ENCODE data around the gene SIVA1.

The SIVA1 gene, protein sequence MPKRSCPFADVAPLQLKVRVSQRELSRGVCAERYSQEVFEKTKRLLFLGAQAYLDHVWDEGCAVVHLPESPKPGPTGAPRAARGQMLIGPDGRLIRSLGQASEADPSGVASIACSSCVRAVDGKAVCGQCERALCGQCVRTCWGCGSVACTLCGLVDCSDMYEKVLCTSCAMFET

DNA sequence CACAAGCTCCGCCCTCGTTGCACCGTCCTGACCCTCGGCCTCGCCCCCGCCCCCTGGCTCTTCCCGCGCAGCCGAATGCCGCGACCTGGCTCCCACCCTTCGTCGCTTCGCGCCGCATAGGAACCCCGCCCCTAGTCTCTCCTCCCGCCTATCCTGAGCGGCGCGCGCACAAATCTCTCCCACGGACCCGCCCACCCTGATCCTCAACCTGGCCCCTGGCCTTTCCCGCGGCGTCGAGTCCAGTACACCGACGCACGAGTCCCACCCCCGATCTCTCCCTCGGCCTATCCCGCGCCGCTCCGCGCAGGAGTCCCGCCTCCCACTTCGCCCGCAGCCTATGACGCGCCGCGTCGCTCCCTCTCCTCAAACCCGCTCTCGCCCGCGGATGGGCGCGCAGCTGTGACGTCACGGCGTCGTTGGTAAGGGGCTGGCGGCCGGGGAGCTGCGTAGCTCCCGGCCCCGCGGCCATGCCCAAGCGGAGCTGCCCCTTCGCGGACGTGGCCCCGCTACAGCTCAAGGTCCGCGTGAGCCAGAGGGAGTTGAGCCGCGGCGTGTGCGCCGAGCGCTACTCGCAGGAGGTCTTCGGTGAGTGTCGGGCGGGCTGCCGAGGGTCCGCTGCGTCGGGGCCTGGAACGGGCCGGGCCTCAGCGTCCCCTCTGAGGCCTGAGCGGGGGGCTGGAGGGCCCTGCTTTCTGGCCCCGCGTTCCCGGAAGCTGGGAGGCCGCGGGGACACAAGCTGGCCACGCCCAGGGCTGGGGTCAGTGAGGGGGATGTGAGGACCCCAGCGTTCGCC, at the start of gene SIVA1:
Gene SIVA1, plus strand, starts transcription at position 413 of the 793 bp plus-strand sequence. Its CDS starts 55 bp downstream, at position 468.
- DNase-seq: peak; percentile 100

DNA sequence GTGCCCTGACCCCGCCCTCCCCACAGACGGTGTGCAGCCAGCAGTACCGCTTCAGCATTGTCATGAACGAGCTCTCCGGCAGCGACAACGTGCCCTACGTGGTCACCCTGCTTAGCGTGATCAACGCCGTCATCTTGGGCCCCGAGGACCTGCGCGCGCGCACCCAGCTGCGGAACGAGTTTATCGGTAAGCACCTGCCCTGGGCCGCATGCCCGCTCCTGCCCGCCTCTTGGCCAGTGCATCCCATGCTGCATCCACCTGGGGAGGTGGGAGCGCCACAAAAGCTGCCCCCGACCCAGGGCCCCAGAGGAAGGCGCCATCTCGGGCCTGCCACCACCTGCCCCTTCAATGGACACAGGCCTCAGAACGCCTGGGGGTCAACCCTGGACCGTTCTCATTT, 49.7 kb upstream of the SIVA1 start:
- no peak for DNase-seq

DNA sequence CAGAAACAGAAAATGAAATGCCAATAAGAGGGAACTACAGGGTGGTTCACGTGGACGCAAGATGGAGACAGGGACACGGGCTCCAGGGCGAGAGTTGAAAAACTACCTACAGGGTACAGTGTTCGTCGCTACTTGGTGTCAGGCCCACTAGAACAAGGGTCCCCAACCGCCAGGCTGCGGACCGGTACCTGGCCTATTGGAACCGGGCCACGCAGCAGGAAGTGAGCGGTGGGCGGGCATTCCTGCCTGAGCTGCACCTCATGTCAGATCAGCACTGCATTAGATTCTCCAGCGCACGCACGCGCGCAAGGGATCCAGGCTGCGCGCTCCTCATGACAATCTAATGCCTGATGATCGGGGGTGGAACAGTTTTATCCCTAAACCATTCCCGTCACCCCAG, 48.7 kb upstream of the SIVA1 start:
- DNase-seq: no peak

DNA sequence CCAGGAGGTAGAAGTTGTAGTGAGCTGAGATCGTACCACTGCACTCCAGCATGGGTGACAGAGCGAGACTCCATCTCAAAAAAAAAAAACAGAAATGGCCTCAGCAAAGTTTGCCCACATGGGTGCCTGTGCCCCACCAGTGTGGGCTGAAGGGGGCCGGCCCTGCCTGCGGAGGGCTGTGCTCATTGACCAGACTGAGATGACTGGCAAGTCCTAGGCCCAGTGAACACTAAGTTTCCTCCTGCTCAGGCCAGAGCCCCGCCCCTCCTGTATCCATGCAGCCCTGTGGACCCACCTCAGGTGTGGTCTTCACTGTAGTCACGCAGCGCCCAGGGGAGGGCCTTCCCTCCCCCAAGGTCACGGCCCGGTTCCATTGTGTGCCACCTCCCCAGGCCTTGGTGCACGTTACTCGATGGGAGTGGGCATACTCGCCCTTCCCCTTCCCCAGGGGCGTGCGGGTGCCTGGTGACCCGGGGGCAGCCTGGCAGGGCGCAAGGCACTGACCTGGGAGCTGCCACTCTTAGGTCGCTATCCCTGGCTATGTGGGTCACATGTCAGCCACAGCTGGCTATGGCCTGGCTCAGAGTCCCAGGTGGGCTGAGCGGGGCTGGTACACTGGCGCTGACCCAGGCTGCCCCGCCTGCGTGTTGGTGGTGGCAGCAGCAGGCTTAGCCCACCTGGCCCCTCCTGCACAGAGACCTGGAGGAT, 47.5 kb upstream of the SIVA1 start:
- no peak for DNase-seq

DNA sequence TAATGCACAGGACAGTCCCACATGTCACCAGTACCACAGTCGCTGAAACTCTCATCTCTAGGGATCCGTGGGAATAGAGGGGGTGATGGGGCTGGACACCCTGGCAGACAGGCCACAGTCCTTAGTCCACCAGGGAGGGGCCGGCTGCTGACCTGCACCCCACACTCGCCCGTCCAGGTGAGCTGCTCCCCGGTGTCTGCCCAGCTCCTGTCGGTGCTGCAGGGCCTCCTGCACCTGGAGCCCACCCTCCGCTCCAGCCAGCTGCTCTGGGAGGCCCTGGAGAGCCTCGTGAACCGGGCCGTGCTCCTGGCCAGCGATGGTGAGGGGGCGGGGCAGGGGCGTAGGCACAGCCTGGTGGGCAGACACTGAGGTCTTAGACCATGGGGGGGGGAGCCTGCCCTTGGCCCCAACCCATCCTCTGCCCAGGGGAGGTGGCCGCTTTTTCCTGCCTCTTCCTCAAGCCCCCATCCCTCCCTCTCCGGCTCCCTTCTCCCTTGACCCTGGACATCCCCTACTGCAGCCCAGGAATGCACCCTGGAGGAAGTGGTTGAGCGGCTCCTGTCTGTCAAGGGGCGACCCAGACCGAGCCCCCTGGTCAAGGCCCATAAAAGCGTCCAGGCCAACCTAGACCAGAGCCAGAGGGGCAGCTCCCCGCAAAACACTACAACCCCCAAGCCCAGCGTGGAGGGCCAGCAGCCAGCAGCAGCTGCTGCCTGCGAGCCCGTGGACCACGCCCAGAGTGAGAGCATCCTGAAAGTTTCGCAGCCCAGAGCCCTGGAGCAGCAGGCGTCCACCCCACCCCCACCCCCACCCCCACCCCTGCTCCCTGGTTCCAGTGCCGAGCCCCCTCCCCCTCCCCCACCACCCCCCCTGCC, 46.0 kb upstream of the SIVA1 start:
- no peak for DNase-seq

DNA sequence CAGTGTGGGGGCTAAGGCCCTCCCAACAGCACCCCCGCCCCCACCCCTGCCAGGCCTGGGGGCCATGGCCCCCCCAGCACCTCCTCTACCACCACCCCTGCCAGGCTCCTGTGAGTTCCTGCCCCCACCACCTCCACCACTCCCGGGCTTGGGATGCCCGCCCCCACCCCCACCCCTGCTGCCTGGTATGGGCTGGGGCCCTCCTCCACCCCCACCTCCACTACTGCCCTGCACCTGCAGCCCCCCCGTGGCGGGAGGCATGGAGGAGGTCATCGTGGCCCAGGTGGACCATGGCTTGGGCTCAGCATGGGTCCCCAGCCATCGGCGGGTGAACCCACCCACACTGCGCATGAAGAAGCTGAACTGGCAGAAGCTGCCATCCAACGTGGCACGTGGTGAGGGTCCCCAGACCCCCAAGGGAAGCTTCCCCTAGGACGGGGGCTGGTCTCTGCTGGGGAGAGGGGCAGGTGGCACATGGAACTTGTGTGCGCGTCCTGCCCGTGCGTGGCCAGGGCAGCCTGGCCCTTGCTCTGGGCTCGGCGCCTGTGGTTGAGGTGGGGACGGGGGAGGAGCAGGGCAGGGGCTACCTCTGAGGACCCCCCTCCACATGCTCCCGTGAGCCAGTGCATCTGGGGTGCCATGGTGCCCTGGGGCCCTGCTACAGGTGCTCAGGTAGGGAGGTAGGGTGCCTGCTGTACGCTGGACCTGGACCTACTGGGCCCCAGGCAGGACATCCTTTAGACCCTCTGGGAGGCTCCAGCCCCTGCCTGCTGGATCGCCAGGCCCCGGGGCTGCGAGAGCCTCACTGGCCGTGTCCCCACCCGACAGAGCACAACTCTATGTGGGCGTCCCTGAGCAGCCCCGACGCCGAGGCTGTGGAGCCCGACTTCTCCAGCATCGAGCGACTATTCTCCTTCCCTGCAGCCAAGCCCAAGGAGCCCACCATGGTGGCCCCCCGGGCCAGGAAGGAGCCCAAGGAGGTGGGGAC, 45.0 kb upstream of the SIVA1 start:
- no peak for DNase-seq

DNA sequence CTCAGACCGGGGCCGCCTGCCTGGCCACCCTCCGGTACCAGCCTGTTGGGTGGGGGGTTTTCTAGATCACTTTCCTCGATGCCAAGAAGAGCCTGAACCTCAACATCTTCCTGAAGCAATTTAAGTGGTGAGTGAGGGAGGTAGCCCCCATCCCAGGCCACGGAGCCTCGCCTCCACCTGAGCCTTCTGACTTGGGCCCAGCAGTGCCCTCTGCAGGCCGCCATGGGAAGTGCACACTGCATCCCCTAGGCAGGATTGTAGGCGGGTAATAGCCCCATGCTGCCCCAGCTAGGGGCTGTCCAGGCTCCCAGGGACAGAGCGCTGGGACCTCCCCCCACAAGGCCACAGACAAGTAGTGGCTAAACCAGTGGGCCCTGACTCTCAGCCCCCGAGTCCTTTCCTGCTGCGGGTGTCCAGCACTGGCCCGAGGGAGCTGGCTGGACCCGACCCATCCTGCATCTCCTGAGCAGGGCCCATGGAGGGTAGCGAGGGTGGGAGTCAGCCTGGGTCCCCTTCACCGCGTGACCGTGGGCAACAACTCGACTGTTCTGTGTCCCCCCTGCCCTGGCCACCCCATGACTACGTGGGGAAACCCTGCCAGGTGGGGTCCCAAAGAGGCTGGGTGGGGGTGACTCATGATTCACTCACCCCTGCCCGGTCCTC, 44.2 kb upstream of the SIVA1 start:
- DNase-seq: peak; percentile 80

DNA sequence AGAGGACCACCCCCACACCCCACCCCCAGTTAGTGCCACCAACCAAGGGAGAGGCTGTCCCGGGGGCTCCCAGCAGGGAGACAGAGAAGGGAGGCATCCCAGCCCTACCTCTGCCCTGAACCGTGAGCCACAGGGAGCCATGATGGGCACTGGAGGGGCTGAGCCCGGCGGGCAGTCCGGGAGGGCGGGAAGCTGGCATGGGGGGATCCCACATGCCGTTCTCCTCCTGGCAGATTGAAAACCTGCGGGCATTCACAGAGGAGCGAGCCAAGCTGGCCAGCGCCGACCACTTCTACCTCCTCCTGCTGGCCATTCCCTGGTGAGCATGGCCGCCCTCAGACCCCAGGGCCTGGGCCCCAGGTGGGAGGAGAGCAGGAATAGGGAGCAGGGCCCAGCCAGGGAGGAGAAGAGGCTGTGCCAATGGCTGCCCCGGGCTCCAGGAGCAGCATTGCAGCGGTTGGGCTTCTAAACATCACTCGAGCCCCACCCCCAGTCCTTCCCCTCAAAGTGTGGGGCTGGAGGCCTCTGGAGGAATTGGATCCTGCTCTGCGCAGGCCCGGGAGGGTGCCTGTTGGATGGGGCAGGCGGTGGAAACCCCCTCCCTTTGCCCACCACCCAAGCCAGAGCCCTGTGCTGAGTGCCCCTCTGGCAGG, 43.4 kb upstream of the SIVA1 start:
- no peak for DNase-seq

DNA sequence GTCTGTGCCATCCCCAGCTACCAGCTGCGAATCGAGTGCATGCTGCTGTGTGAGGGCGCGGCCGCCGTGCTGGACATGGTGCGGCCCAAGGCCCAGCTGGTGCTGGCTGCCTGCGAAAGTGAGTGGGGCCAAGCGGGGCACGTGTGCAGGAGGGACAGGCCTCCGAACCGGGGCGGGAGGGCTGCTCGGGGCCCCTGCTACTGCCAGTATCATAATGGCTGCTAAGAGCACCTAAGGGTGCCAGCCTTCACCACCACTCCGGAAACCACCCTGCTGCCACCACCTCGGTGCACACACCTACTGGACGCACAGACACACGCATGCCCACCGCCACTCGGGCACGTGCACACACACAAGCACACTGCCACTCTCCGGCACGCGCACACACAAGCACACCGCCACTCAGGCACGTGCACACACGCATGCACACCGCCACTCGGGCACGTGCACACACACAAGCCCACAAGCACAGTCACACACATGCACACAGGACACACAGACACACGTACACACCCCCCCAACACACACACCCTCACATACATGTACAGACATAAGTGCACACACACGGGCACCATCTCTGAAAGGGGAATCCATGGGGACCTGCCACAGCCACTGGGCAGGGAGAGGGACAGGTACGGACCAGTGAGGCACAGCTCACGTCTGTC, 42.7 kb upstream of the SIVA1 start:
- DNase-seq: no peak

DNA sequence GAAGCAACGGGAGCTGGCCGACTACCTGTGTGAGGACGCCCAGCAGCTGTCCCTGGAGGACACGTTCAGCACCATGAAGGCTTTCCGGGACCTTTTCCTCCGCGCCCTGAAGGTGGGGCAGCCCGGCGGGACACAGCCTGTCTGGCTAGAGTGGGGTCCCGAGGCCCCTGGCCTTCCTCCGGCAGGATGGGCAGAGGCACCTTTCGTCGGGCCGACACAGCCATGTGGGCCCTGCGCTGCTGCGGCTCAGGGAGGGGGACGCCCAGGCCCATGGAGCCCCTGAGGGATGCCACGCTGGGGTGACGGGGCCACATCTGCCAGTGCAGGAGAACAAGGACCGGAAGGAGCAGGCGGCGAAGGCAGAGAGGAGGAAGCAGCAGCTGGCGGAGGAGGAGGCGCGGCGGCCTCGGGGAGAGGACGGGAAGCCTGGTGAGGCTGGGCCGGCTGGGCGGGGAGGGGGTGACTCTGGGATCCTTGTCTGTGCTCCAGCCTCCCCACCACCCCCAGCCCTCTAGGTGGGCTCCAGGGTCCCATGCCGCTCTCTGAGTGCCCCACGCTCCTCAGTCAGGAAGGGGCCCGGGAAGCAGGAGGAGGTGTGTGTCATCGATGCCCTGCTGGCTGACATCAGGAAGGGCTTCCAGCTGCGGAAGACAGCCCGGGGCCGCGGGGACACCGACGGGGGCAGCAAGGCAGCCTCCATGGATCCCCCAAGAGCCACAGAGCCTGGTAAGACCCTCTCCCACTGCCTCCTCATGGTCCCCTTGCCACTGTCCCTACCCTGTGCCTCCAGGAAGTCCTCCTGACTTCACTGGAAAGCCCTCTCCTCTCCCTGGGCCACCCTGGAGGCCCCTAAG, 39.8 kb upstream of the SIVA1 start:
- DNase-seq: no peak

DNA sequence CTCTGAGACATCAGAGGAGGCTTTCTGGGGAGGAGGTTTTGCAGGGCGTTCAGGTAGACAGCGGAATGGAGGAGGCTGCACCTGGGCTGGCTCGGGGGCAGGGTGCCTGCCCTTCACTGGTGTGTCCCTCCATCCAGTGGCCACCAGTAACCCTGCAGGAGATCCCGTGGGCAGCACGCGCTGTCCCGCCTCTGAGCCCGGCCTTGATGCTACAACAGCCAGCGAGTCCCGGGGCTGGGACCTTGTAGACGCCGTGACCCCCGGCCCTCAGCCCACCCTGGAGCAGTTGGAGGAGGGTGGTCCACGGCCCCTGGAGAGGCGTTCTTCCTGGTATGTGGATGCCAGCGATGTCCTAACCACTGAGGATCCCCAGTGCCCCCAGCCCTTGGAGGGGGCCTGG, 38.9 kb upstream of the SIVA1 start:
- no peak for DNase-seq

DNA sequence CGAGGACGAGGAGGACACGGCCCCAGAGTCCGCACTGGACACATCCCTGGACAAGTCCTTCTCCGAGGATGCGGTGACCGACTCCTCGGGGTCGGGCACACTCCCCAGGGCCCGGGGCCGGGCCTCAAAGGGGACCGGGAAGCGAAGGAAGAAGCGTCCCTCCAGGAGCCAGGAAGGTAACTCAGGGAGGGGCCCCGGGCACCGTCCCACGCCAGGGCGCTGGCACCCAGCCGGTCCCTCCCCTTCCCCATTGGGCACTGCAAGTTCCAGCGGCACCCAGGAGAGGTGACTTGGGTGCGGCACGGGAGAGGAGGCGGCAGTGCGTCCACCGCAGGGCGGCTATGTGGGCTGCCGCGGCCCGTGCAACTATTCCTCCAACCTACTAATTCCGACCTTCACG, 38.3 kb upstream of the SIVA1 start:
- DNase-seq: no peak

DNA sequence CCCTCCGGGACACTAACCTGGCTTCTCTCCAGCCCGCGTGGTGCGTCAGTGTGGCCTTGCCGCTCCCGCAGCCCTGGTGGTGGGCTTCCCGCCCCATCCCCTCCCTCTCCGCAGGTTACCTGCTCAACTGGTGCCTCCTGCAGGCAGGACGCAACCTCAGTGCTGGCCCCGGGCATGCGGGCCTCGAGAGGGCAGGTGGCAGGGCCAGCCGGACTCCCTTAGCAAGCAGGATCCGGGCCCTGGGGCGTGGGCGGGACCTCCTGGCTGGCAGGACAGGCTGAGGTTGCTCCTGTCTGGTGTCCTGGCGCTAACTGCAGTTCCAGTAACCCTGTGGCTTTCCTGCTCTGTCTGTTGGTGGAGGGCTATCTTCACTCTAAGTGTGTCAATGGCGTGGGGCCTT, 37.5 kb upstream of the SIVA1 start:
- DNase-seq: no peak

DNA sequence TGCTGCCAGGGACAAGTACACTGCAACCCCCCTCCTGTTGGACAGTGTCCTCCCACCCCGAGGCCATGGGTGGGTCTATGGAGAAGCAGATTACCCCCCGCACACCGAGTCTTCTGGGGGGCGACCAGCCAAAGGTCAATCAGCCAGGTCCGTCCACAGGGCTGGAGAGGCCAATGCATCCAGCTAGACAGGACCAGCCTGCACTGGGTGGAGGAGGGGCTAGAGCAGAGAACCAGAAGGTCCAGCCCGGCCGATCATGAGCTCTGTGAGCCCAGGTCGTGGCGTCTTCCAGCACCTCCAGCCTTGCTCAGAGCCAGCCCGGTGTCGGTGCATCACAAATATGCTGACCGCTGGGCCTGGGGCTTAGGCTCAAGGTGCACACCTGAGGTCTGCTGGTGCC, 37.1 kb upstream of the SIVA1 start:
- DNase-seq: no peak

DNA sequence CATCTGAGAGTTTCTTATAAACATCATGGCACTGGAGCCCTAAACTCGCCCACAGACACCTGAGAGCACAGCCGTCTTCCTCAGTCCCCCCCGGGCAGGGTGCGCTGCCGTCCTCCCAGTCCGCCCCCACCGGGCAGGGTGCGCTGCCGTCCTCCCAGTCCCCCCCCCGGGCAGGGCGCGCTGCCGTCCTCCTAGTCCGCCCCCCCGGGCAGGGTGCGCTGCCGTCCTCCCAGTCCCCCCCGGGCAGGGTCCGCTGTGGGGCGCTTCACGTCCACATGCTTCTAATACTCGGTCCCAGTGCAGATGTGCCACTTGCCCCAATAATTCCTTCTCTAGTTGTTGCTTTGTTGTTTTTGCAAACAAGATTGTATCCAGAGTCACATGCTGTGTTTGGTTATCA, 35.8 kb upstream of the SIVA1 start:
- no peak for DNase-seq

DNA sequence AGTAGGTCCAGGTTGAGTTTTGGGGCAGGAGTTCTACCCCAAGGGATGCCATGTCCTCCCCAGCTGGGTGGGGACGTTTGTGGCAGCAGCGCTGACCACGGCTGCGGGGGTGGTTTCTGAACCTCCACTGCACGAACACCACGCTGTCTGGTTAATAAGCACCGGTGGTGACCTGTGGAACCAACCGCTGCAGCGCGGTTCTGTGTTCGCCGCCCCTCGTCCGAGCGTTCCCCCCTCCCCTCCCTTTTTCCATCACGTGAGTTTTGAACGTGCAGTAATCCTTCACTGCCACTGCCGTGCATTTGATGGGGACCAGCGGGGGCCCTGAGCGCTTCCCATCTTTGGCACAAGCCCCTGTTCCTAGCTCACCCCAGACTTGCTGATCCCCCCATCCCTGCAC, 35.3 kb upstream of the SIVA1 start:
- DNase-seq: no peak

DNA sequence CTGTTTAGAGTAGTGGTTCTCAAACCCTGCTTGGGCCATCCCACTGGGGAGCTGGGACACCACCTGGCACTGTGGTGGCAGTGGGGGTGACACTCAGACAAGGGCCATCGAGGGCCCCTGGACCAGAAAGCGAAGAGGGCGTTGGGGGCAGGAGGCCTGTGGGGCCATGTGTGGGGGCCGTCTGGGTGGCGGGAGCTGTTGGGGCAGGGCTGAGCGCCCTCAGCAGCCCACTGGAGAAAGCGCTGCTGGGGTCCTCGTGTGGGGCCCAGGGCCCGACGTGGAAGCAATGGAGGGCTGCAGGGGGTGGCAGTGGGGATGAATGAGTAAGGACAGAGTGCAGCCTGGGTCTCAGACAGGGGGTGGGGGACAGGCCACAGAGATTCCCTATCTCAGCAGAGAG, 34.8 kb upstream of the SIVA1 start:
- DNase-seq: no peak

DNA sequence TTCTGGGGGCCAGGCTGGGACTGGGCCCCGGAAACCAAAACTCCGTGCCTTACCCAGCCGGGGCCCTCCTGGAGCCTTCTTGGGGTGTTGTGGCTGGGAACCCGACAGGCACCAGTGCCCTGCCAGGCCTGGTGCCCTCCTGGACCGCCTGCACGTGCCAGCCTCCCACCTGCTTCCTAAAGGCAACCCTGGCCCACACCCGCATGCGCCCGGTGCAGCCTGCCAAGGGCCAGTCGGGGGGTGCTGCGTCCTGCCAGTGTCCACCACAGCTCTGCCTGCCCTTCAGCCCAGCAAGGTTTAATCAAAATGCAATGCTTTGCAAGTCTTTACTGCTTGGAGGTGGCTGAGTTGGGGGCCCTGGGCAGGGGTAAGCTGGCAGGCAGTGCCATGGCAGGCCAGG, 34.1 kb upstream of the SIVA1 start:
- DNase-seq: no peak

DNA sequence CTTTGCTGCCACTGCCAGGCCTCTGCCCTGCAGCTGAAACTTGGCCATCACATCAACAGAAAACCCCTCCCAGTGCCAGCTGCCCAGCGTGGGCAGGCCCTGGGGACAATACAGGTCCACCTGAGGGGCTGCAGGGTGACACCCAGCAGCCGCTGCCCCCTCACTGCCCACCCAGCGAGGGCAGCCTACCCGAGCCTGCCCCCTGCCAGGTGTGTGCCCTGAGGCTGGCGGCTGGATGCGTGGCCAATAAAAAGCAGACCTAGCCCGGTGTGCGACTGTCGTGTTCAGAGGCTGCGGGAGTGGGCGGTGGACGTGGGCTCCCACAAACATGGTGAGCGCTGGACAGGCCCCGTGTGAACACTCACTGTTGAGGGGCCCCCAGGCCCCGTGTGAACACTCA, 33.6 kb upstream of the SIVA1 start:
- no peak for DNase-seq

Data from NCI-H2107 (cell line).